Measurements from ENCODE around the gene FRRS1L.

FRRS1L gene

DNA sequence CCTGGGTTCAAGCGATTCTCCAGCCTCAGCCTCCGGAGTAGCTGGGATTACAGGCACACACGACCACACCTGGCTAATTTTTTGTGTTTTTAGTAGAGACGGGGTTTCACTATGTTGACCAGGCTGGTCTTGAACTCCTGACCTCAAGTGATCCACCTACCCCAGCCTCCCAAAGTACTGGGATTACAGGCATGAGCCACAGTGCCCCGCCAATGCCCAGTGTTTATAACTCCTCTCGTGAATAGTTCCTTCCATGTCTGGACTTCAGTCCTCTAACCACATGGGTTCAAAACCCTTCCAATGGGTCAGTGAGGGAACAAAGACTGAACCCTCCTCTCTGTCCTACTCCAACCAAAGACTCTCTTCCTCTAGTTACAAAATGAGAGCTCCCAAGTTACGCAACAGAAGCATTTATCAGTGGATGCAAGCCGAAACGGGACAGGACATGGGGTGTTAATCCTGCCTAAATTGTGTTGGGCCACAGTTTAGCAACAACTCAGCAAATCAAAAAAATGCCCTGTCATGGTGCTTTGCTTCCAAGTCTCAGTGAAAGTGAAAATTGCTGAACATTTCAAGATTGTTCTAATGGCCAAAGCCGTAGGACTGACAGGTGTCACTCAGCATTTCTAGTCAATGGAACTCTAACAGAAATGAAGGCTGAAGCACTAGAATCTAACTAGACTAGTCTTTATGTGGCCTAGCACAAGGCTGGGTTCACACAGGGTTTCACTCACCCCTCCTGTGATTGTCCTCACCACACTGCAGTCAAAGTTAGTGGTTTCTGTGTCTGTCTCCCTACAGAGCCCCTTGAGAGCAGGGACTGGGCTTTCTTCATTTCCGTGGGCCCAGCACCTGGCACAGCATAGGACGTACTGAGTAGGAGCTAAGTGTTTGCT lies 44.1 kb downstream of the FRRS1L start:
- TF ChIP-seq, protein P1, sequence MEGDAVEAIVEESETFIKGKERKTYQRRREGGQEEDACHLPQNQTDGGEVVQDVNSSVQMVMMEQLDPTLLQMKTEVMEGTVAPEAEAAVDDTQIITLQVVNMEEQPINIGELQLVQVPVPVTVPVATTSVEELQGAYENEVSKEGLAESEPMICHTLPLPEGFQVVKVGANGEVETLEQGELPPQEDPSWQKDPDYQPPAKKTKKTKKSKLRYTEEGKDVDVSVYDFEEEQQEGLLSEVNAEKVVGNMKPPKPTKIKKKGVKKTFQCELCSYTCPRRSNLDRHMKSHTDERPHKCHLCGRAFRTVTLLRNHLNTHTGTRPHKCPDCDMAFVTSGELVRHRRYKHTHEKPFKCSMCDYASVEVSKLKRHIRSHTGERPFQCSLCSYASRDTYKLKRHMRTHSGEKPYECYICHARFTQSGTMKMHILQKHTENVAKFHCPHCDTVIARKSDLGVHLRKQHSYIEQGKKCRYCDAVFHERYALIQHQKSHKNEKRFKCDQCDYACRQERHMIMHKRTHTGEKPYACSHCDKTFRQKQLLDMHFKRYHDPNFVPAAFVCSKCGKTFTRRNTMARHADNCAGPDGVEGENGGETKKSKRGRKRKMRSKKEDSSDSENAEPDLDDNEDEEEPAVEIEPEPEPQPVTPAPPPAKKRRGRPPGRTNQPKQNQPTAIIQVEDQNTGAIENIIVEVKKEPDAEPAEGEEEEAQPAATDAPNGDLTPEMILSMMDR (IDR thresholded peaks at IDR 0.05; ENCODE audit: borderline replicate concordance, insufficient read depth, low read depth, low read length), result no peak
- H3K4me3 ChIP-seq (ENCODE audit: low read depth, low read length), result no peak overlapping the region

DNA sequence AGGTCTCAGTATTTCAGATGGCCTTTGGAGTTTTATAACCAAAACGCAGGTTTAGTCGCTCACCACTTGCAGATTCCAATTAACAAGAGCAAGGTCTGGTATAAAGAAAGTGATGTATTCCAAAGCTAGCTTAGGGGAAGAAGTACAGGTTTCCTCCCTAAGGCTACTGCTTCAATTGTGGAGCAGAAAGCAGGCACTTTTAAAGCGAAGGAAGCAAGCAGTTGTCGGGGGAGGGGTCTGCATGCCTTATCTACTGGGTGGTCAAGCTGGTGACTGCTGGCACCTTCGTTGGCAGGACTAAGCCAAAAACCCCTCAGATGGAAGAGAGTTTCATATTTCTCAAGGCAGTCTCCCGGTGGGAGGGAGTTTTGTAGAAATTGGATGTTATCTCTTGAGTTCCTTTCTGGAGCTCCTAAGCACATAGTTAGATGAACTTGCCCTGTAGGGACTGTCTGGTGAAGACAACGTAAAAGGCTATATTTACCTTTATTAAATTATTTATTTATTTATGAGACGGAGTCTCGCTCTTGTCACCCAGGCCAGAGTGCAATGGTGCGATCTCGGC lies 45.7 kb downstream of the FRRS1L start:
- no peak overlapping the region for H3K4me3 ChIP-seq (ENCODE audit: low read depth, low read length)

DNA sequence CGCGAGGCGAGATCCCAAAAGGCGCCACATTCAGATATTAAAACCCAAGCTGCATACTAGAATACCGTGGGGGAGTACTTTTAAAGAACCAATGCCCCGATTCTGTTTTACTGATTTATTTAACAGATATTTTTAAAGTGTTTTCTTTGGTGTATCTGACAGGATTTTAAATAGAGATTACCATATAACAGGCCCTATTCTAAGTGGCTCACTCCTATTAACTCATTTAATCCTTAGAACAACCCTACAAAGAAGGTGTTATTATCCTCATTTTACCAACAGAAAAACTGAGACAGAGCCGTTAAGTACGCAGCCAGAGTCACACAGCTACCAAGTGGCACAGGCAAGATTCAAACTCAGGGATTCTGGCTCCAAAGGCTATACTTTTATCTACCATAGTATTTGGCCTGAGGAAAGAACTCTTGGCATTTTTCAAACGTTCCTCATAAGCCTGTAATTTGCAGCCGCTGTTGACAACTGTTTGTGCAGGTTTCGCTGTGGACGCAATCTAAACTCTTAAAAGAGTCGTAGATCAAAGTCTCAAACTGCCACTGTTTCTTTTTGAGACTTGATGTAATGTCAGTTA lies 46.8 kb downstream of the FRRS1L start:
- no peak overlapping the region for H3K4me3 ChIP-seq (ENCODE audit: low read depth, low read length)
- TF ChIP-seq, protein P1 (IDR thresholded peaks at IDR 0.05; ENCODE audit: borderline replicate concordance, insufficient read depth, low read depth, low read length), result no peak

More for the DNA sequence above, 45.7 kb downstream of the FRRS1L start:
- TF ChIP-seq, protein P1 (IDR thresholded peaks at IDR 0.05; ENCODE audit: borderline replicate concordance, insufficient read depth, low read depth, low read length), result no peak

DNA sequence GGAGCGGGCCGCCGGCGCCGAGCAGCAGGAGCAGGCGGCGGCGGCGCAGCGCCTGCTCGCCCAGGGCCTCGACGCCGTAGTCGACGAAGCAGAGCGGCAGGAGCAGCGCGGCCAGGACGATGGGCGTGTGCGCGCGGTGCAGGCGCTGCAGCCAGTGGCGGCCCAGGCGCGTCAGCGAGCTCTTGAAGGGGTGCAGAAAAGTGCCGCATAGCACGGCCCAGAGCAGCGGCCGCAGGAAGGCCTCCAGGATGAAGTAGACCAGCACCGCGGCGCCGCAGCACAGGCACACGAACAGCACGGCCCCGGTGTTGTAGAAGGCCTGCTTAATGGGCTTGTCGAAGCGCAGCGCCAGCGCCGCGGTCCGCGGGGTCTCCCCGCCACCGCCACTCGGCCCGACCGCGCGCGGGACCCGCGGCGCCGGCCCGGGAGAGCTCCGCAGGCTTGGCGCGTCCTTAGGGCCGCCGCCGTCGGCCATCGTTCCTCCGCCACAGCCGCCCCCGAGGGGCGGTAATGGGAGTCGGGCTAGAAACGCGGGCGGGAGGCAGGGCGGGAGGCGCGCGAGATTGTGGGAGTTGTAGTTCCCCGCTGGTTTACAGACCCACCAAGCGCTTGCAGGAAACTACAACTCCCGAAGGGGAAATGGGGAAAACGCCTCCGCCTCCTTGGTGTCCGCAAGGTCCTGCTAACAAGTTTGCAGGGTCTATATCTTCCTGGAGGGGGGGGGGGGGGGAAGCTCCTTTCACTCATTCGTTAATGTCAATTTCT lies 47.4 kb downstream of the FRRS1L start, which contains the start of gene TMEM245:
Gene TMEM245, minus strand, starts transcription at position 509 of the 765 bp plus-strand sequence. Its CDS starts 34 bp downstream, at position 475.
- H3K4me3 ChIP-seq (ENCODE audit: low read depth, low read length), result peak within 1 kb of the TSS; percentile 95
- TF ChIP-seq, protein P1 (IDR thresholded peaks at IDR 0.05; ENCODE audit: borderline replicate concordance, insufficient read depth, low read depth, low read length), result no peak

DNA sequence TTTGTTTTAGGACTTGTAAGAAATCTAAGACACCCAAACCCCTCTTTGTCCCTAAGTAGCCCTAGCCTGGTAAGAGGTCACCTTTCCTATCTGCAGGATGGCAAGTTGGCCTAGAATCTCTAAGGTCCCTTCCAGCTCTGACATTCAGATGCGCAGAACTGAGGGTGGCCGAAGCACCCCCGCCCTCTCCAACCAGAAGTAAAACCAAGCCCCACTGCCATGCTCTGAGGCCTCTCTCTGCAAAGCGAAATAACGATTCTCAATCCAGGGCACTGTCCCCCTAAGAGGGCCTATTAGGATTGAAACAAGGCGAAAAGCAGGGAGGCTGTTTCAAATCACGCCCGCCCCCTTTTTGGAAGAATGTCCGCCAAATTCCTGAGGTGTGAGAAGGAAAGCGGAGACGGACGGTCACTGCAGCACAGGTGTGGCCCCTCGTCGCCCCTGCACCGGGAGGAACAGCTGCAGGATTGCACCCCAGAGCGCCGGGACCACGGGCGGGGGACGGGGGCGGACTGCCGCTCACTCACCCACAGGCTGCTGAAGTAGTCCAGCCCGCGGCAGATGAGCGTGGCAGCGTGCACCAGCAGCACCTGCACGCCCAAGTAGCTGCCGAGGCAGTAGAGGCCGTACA lies 48.1 kb downstream of the FRRS1L start:
- peak overlapping the region; percentile 95 for H3K4me3 ChIP-seq (ENCODE audit: low read depth, low read length)
- TF ChIP-seq, protein P1 (IDR thresholded peaks at IDR 0.05; ENCODE audit: borderline replicate concordance, insufficient read depth, low read depth, low read length), result no peak
